Measurements from ENCODE around the gene FGF21. TPM values are rescaled to one million over a fixed set of nuclear protein-coding genes. Genes with fewer than 3 reads are reported as not detected.

Gene FGF21
- total RNA-seq, 1 experiment from 2014 or later: not detected

DNA sequence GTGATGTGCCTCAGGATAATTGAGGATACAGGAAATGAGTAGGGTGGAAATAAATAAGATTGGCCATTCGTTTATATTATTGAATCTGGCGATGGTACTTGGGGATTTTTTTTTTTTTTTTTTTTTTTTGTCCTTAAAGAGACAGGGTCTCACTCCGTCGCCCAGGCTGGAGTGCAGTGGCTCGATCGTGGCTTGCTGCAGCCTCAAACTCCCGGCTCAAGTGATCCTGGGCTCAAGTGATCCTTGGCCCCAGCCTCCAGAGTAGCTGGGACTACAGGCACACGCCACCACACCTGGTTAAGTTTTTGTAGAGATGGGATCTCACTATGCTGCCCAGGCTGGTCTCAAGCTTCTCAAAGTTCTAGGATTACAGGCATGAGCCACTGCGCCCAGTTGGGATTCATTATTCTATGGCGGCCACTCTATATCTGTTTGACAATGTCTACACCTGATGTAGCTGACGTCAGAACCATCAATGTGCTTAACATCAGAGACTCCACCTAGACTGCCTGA lies 33.1 kb upstream of the FGF21 start:
- no peak for DNase-seq

DNA sequence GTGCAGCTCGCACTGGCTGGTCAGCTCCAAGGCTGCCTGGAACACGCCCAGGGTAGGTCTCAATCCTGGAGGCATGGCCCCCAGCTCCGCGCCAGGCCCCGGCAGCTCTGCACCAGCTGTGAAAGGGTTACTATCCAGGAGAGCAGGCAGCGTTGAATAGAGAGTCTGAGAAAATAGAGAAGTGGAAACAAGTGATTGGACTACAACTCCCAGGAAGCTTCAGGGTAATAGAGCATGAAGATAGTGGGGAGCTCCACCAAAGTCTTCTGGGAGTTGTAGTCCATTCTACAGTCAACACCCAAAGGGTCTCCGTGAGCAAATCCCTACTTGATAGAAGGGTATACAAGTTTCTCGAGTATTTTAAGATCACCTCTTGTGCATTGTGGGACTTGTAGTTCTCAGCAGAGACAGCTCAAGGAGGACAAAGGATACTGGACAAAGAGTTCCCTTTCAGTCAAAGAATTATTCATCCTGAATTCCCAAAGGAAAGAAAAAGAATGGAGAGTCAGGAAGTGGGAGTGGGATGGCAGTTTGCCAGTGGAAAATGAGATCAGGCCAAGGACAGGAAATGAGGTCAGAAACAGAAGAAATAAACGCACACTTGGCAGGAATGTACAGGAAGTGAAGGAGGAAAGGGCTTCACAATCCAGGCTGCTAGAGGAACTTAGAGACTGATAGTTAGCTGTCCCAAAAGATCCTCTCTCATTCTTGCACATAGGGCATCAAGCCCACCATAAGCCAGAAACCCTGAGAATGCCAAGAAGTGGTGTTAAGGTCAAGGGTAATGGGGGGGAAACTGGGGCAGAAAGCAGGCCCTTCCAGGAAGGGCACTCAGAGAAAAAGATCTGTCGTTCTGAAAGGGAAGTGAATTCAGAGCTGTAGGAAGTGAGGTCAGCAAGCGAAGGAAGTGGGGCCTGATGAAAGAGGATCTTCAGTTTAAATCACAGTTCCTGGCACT lies 30.2 kb upstream of the FGF21 start:
- Histone ChIP-seq H3K36me3 (no peaks in the 10 kb centered on the region), H3K9me3 (peaks cover 9% of the 10 kb centered on the region), H3K4me3 (no peak overlapping the region), H3K27me3 (no peaks in the 10 kb centered on the region)
- DNase-seq: peak; percentile 78

More for the DNA sequence above, 33.1 kb upstream of the FGF21 start:
- Histone ChIP-seq H3K9me3 (peaks cover 9% of the 10 kb centered on the region), H3K36me3 (no peaks in the 10 kb centered on the region), H3K4me3 (no peak overlapping the region), H3K27me3 (no peaks in the 10 kb centered on the region)

DNA sequence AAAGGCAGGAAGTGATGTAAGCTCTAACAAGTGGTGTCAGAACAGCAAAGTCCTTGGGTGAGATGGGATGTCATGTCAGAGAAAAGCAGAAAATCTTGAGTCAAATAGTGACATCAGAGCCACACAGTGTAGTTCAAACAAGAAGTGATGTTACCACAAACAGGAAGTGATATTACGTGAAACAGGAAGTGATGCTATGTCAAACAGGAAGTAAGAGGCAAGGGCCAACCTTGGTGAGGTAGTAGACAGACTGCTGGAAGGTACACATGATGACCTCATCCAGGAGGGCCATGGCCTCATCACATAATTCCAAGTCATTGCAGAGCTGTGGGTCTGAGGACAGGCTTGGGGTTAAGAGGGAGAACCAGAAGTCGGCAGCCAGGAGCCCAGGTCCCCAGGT lies 28.8 kb upstream of the FGF21 start:
- no peak for DNase-seq
- Histone ChIP-seq H3K27me3 (peaks cover under 1% of the 10 kb centered on the region; the same call in 1 of the 2 replicates), H3K4me3 (no peak overlapping the region), H3K36me3 (no peaks in the 10 kb centered on the region), H3K9me3 (peaks cover 9% of the 10 kb centered on the region)

DNA sequence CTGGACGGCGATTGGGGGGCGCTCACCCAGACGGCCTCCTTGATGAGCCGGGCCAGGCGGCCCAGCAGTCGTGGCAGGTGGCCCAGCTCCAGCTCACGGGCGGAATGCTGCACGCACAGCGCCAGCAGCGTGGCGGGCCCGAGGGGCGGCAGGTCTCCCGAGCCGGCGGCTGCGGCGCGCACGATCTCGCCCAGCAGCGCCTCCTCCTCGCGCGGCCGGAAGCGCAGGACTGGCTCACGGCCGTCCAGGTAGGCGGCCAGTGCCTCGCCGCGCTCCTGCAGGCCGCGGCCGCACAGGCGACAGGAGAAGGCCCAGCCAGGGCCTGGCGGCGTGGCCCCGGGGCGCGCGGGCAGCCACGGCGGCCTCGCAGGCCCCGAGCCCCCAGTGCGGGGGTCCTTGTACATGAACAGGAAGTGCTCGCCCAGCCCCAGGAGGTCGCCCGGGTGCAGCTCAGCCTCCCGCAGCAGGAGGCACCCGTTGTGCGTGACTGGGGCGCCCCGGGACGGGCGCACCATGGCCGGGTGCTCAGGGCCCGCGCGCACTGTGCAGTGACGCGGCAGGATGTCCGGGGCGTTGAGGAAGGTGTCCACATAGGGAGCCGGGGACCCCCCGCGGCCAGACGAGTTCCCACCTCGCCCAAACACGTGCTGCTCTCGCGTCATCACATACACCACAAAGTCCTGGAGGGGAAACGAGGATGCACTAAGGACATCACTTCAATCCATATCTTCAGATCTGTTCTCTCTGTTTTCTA lies 26.2 kb upstream of the FGF21 start:
- H3K4me3 ChIP-seq: no peak overlapping the region

DNA sequence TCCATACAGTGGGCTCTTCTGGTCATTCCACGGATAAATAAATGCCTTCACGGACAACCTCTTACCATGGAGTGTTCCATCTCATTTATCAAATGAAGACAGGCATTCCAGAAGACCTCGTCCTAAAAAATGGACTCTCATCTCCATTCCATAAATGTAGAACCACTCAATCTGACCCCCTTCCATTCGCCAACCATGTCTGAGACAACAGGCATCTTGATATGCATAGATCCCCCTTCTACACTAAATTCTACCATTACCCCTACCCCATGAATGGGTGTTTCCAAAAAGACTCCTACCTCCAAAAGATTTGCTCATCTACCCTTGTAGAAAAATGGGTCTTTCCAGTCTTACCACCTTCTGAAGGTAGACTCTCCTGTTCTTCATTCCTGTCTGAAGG lies 23.9 kb upstream of the FGF21 start:
- H3K27me3 ChIP-seq: peaks cover 2% of the 10 kb centered on the region; the same call in 1 of the 2 replicates
- DNase-seq: no peak
- H3K4me3 ChIP-seq: no peak overlapping the region
- no peaks in the 10 kb centered on the region for H3K36me3 ChIP-seq
- H3K9me3 ChIP-seq: 0 out of 2 replicates have a peak, but pooled peaks cover 2% of the 10 kb centered on the region

More for the DNA sequence above, 26.2 kb upstream of the FGF21 start:
- no peak for DNase-seq
- no peaks in the 10 kb centered on the region for H3K36me3 ChIP-seq
- H3K27me3 ChIP-seq: peaks cover 2% of the 10 kb centered on the region; the same call in 1 of the 2 replicates
- peaks cover 9% of the 10 kb centered on the region for H3K9me3 ChIP-seq

DNA sequence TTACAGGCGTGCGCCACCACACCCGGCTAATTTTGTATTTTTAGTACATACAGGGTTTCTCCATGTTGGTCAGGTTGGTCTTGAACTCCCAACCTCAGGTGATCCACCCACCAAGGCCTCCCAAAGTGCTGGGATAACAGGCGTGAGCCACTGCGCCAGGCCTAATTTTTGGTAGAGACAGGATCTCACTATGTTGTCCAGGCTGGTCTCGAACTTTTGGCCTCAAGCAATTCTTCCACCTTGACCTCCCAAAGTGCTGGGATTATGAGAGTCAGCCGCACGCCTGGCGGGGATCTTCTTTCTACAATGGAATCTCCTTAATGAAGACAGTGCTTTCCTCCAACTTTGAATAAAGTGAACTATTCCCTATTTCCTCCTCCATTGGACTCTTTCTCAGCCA lies 20.7 kb upstream of the FGF21 start:
- H3K36me3 ChIP-seq: no peaks in the 10 kb centered on the region
- H3K9me3 ChIP-seq: no peaks in the 10 kb centered on the region
- no peak for DNase-seq
- H3K4me3 ChIP-seq: no peak overlapping the region
- peaks cover 2% of the 10 kb centered on the region; the same call in 1 of the 2 replicates for H3K27me3 ChIP-seq

DNA sequence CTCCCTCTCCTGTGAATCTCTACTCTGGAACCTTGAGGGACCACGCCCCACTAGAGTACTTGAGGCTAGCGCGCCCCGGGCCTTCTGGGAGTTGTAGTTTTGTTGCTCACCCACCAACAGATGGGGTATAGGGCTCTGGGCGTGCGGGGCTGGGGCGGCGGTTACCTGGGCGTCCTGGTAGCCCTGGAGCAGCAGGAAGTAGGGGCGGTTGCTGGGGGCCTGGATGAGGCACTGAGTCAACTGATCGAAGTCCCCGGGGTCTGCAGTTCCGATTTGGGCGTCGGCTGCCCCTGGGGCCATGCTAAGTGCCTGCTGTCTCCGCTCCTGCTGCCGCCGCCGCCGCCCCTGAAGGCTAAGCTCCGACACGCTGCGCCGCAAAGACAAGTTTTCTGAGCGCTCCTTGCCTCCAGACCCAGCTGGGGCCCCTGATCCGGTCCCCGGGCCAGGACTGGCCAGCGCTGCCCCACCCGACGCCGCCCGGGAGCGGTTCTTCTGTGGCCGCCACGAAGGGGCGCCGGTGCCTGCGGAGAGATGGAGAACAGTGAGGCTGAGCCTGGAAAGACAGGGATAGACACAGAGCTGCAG lies 20.2 kb upstream of the FGF21 start:
- no peaks in the 10 kb centered on the region for H3K36me3 ChIP-seq
- no peak for DNase-seq
- H3K9me3 ChIP-seq: no peaks in the 10 kb centered on the region
- no peak overlapping the region for H3K4me3 ChIP-seq
- peaks cover 2% of the 10 kb centered on the region; the same call in 1 of the 2 replicates for H3K27me3 ChIP-seq

DNA sequence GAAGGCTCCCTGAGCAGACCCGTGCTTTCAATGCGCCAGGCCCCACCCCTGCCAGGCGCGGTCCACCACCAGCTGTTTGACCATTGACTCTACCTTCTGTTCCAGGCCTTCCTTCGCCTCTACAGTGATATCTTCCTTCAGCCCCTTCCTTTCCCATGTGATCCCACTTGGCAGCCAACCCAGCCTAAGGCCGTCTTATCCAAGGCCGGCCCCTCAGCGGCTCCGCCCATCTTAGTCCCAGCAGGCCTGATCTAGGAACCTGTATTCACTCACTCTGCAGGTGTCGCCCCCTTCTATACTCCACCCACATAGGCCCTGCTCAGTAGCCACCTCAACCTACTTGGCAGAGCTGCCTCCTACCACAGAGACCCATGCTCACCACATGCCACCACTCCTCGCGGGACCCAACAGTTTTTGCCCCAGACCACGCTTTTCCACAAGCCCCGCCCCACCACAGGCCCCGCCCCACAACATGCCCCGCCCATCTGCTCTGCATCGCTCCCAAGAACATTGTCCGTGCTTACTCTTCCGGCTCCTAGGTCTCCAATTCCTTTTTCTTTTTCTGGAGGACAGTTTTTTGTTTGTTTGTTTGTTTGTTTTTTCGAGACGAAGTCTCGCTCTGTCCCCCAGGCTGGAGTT lies 17.8 kb upstream of the FGF21 start:
- no peak overlapping the region for H3K4me3 ChIP-seq
- H3K9me3 ChIP-seq: no peaks in the 10 kb centered on the region
- no peaks in the 10 kb centered on the region for H3K27me3 ChIP-seq
- DNase-seq: no peak
- H3K36me3 ChIP-seq: no peaks in the 10 kb centered on the region

DNA sequence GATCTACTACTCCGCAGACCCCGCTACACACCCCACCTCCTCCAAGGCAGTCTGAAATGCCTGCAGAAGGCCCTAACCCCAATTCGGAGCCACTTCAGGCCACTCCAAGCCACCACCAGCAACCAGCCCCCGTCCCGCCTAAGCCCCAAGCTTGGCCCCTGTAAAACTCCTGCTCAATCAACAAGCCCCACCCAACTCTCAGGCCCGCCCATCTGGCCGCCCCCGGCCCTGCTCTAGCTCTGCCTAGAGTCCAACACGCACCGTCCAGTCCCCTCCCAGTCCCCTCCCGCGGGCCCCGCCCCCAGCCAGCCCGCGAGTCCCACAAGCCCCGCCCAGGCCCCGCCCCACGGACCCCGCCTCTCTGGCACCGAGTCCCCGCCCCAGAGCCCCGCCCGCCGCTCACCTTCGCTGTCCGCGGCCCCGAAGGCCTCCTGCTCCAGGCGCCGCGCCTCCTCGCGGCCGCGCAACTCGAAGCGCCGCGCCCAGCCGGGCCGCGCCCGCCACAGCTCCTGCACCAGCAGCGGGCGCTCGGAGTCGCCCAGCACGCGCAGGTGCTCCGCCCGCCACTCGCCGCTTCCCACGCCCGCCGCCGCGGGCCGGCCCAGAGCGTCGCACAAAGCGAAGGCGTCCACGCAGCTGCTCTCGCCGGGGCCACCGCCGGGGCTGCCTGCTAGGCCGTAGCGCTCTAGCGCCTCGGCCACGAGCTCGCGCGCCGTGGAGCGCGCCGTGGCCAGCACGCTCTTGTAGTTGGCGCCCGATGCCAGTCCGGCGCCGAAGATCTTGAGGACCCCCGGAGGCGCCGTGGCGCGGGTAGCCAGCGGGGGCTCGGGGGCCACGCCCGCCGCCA lies 16.5 kb upstream of the FGF21 start:
- no peaks in the 10 kb centered on the region for H3K27me3 ChIP-seq
- DNase-seq: peak; percentile 95
- H3K9me3 ChIP-seq: no peaks in the 10 kb centered on the region
- no peaks in the 10 kb centered on the region for H3K36me3 ChIP-seq
- H3K4me3 ChIP-seq: peak overlapping the region; percentile 29

DNA sequence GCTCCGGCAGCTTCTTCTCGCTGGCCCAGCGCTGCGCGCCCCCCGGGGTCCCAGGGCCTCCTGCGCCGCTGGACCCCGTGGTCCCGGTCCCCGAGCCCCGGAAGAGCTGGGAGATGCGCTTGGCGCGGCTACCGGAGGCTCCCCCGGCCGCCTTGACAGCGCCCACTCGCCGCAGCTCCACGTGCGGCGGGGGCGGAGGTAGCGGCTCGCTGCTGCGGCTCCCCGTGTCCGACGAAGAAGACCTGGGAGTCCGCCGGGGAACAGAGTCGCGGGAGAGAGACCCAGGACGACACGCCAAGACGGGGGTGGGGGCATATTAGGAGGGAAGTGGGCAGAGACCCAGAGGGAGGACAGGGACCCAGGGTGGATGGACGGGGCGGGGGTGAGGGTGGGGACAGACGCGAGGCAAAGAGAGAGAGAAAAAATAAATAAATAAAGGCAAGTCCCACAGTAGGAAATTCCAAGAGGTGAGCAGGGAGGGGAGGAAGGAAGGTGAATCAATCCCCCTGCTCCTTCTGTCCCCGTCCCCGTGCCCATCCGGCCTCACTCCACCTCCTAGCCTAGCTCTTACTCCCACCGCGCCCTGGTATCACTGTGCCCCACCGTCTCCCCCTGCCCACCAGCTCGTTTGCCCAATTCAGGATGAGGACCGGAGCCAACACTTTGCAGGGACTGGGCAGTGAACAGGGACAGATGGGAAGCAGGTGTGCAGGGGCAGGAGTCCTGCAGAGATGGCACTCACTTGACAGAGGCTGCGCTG lies 15.7 kb upstream of the FGF21 start:
- Histone ChIP-seq H3K27me3 (no peaks in the 10 kb centered on the region), H3K36me3 (no peaks in the 10 kb centered on the region), H3K4me3 (no peak overlapping the region; the same call in 1 of the 2 replicates), H3K9me3 (no peaks in the 10 kb centered on the region)
- no peak for DNase-seq

DNA sequence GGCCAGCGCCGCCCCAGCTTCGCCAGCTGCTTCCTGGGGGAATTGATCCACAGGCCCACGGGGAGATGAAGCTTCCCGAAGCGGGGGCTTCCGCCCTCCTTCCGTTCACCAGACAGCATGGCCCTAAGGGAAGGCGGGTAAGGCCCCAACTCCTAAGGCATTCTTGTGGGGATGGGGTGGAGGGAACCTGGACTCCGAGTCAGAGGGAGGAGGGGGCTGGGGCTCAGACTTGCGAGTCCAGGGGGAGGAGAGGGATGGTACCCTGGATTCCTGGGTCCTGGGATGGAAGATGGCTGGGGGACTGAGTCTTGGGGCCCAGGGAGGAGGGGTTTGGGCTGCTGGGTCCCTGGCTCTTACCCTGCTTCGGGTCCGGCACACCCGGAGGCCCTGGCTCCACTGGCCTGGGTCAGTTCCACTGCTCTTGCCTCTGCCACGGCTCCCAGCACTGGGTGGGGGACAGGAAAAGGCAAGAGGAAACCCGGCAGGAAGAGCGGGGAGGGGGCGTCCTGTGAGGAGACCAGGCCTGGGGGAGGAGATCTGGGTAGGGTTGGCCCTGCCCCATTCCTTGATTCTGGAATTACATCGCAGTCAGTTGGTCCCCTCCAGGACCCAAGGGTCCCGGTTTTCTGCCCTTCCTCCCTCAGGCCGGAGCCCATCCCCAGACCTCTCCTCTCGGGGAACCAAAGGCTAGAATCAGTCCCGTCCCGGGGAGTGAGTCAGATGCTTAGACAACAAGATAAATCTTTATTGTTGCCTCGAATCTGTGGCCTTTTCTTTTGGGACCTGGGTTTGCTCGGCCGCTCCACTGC lies 15.0 kb upstream of the FGF21 start, which contains the start of gene RASIP1:
RASIP1 (minus strand) TSS at position 447 of the 809 bp plus-strand sequence; CDS start at position 119, 328 bp downstream.
- Histone ChIP-seq H3K27me3 (no peaks in the 10 kb centered on the region), H3K4me3 (no peak within 1 kb of the TSS), H3K36me3 (no peaks in the 10 kb centered on the region), H3K9me3 (no peaks in the 10 kb centered on the region)
- no peak for DNase-seq

DNA sequence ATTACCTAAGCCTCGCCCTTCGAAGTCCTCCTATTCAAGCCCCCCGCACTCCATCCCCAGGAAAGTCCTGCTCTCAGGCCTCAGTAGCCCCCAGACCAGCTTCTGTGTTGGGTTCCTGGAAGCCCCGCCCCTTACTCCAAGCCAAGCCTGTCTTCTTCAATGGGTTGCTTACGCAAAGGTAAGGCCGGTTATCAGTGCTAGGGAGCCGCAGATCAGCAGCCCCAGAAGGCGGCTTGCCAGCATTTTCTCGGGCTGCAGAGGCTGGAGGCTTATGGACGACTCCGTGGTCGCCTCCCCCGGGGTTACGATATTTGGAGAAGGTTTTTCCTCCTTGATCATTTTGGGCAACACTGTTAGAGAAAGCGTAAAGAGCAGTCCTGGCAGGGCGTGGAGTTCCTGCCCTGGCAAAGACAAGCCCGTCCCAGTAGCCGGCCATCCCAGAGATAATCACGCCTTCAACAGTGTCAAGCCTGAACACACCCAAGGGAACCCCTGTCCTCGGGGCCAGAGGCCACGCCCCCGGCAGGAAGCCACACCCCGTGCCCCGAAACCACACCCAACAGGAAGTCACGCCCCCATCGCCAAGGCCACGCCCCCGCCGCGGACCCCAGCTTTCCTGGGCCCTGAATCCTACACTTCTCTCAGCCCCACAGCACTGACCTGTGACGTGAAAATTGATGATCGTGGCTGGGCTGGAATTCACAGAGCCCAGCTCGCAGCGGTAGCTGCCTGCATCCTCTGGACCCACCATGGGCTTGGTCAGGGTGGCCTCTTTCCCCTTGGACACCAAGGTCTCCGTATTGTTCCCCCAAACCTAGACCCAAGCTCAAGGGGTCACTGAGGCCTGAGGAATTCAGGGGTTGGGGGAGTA lies 14.0 kb upstream of the FGF21 start:
- Histone ChIP-seq H3K4me3 (no peak overlapping the region), H3K27me3 (no peaks in the 10 kb centered on the region), H3K36me3 (no peaks in the 10 kb centered on the region), H3K9me3 (no peaks in the 10 kb centered on the region)
- DNase-seq: no peak

DNA sequence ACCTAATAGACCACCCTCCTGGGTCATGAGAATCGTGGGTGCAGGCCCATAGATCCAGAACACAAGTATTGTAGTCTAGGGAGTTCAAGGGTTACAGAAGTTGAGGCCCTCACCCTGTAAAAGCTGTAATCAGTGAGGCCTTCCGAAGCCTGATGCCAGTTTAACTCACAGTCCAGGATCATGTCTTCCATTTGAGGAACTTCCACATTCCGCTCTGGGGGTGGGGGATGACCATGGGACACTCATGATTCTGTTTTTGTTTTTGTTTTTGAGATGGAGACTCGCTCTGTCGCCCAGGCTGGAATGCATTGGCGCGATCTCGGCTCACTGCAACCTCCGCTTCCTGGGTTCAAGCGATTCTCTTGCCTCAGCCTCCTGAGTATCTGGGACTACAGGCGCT lies 13.2 kb upstream of the FGF21 start:
- Histone ChIP-seq H3K9me3 (no peaks in the 10 kb centered on the region), H3K4me3 (no peak overlapping the region), H3K27me3 (no peaks in the 10 kb centered on the region), H3K36me3 (no peaks in the 10 kb centered on the region)
- no peak for DNase-seq
